DMS153 (cell line): Measurements from ENCODE around the gene ZEB1.

ENCODE experiments used
- DNase-seq: peaks from one replicate; lab custom pipeline; 2025; lab: John Stamatoyannopoulos, UW

The ZEB1 gene

GRCh38 chr10:31318854-31319601, at the start of gene ZEB1:
ZEB1 (plus strand) TSS chr10:31319216; CDS start chr10:31319235, 19 bp downstream.
- DNase-seq, result peak; percentile 66

GRCh38 chr10:31270954-31271353, 48.1 kb upstream of the ZEB1 start:
- no peak for DNase-seq

- DNase-seq, result no peak
Observed at GRCh38 chr10:31272841-31273240, 46.2 kb upstream of the ZEB1 start.

- DNase-seq, result no peak
Observed at GRCh38 chr10:31273789-31274188, 45.2 kb upstream of the ZEB1 start.

GRCh38 chr10:31274310-31274709, 44.7 kb upstream of the ZEB1 start:
- no peak for DNase-seq

- DNase-seq, result no peak
Observed at GRCh38 chr10:31278279-31278941, 40.6 kb upstream of the ZEB1 start.

GRCh38 chr10:31280972-31281371, 38.0 kb upstream of the ZEB1 start:
- no peak for DNase-seq

GRCh38 chr10:31288001-31288400, 31.0 kb upstream of the ZEB1 start:
- no peak for DNase-seq

GRCh38 chr10:31288962-31289361, 30.1 kb upstream of the ZEB1 start:
- no peak for DNase-seq

- DNase-seq, result no peak
Observed at GRCh38 chr10:31290386-31290785, 28.6 kb upstream of the ZEB1 start.

- DNase-seq, result no peak
Observed at GRCh38 chr10:31291123-31291522, 27.9 kb upstream of the ZEB1 start.

GRCh38 chr10:31294558-31294957, 24.5 kb upstream of the ZEB1 start:
- no peak for DNase-seq

GRCh38 chr10:31296754-31297153, 22.3 kb upstream of the ZEB1 start:
- DNase-seq, result no peak

- DNase-seq, result peak; percentile 14
Observed at GRCh38 chr10:31299119-31299518, 19.9 kb upstream of the ZEB1 start.

- DNase-seq, result no peak
Observed at GRCh38 chr10:31303212-31303611, 15.8 kb upstream of the ZEB1 start.

GRCh38 chr10:31304291-31304970, 14.6 kb upstream of the ZEB1 start:
- no peak for DNase-seq

- no peak for DNase-seq
Observed at GRCh38 chr10:31313396-31313795, 5.6 kb upstream of the ZEB1 start.

- no peak for DNase-seq
Observed at GRCh38 chr10:31314256-31315150, 4.5 kb upstream of the ZEB1 start.

- no peak for DNase-seq
Observed at GRCh38 chr10:31315453-31315852, 3.6 kb upstream of the ZEB1 start.

GRCh38 chr10:31317171-31317570, 1.8 kb upstream of the ZEB1 start:
- no peak for DNase-seq

GRCh38 chr10:31317652-31318381, 1.2 kb upstream of the ZEB1 start:
- DNase-seq, result no peak
